Measurements from ENCODE around the gene DYNLL2.

DNA sequence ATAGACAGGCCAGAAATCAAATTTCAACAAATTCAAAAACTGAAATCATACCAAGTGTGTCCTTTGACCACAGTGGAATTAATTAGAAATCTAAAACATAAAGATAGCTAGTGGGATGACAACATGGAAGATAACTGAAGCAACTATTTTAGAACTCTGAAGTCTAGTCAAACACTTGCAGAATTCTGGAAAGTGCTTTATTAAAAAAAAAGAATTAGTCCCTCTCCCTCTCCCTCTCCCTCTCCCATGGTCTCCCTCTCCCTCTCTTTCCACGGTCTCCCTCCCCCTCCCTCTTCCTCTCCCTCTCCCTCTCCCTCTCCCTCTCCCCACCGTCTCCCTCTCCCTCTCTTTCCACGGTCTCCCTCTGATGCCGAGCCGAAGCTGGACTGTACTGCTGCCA lies 58.3 kb downstream of the DYNLL2 start:
- TF ChIP-seq, protein P1, sequence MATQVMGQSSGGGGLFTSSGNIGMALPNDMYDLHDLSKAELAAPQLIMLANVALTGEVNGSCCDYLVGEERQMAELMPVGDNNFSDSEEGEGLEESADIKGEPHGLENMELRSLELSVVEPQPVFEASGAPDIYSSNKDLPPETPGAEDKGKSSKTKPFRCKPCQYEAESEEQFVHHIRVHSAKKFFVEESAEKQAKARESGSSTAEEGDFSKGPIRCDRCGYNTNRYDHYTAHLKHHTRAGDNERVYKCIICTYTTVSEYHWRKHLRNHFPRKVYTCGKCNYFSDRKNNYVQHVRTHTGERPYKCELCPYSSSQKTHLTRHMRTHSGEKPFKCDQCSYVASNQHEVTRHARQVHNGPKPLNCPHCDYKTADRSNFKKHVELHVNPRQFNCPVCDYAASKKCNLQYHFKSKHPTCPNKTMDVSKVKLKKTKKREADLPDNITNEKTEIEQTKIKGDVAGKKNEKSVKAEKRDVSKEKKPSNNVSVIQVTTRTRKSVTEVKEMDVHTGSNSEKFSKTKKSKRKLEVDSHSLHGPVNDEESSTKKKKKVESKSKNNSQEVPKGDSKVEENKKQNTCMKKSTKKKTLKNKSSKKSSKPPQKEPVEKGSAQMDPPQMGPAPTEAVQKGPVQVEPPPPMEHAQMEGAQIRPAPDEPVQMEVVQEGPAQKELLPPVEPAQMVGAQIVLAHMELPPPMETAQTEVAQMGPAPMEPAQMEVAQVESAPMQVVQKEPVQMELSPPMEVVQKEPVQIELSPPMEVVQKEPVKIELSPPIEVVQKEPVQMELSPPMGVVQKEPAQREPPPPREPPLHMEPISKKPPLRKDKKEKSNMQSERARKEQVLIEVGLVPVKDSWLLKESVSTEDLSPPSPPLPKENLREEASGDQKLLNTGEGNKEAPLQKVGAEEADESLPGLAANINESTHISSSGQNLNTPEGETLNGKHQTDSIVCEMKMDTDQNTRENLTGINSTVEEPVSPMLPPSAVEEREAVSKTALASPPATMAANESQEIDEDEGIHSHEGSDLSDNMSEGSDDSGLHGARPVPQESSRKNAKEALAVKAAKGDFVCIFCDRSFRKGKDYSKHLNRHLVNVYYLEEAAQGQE (IDR thresholded peaks at IDR 0.05), result no peak
- TF ChIP-seq, protein P2, sequence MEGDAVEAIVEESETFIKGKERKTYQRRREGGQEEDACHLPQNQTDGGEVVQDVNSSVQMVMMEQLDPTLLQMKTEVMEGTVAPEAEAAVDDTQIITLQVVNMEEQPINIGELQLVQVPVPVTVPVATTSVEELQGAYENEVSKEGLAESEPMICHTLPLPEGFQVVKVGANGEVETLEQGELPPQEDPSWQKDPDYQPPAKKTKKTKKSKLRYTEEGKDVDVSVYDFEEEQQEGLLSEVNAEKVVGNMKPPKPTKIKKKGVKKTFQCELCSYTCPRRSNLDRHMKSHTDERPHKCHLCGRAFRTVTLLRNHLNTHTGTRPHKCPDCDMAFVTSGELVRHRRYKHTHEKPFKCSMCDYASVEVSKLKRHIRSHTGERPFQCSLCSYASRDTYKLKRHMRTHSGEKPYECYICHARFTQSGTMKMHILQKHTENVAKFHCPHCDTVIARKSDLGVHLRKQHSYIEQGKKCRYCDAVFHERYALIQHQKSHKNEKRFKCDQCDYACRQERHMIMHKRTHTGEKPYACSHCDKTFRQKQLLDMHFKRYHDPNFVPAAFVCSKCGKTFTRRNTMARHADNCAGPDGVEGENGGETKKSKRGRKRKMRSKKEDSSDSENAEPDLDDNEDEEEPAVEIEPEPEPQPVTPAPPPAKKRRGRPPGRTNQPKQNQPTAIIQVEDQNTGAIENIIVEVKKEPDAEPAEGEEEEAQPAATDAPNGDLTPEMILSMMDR (IDR thresholded peaks at IDR 0.05), result no peak
- TF ChIP-seq SREBF2 (IDR thresholded peaks at IDR 0.05) (no peak), EHMT2 (IDR thresholded peaks at IDR 0.05; ENCODE audit: low read depth) (no peak), FOSL2 (IDR thresholded peaks at IDR 0.05) (no peak), FOSL2 (CRISPR knock-in tag; IDR thresholded peaks at IDR 0.05) (no peak), CHD2 (IDR thresholded peaks at IDR 0.05; ENCODE audit: low read length, partially characterized antibody) (no peak), HOXA7 (CRISPR knock-in tag; IDR thresholded peaks at IDR 0.05) (no peak), POLR2A (IDR thresholded peaks at IDR 0.05; ENCODE audit: low read length) (no peak), POLR2AphosphoS2 (conservative IDR thresholded peaks at IDR 0.05; ENCODE audit: low read length) (no peak)
- TF ChIP-seq, protein P3, sequence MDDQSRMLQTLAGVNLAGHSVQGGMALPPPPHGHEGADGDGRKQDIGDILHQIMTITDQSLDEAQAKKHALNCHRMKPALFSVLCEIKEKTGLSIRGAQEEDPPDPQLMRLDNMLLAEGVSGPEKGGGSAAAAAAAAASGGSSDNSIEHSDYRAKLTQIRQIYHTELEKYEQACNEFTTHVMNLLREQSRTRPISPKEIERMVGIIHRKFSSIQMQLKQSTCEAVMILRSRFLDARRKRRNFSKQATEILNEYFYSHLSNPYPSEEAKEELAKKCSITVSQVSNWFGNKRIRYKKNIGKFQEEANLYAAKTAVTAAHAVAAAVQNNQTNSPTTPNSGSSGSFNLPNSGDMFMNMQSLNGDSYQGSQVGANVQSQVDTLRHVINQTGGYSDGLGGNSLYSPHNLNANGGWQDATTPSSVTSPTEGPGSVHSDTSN (IDR thresholded peaks at IDR 0.05), result no peak
